SK-N-SH treated with all-trans-retinoic acid at 6 μM for 48 hours (cell line): ENCODE data around the gene SRSF1.

Experiments
- ATAC-seq: fragments of 200-7000 bp; cut with Tn5 transposase; 3 replicates; pipeline ENCODE4 v1.9.1; 2020; ENCODE audit warnings: mild to moderate bottlenecking, moderate library complexity
- ARNTL ChIP-seq: fragments of 450-650 bp; formaldehyde crosslinking; IDR thresholded peaks from 2 replicates; pipeline ENCODE4 v1.5.0; 2020; ENCODE audit warnings: low read depth, mild to moderate bottlenecking, moderate library complexity, borderline replicate concordance
- BACH2 ChIP-seq: fragments of 250-450 bp; sonication (Bioruptor Pico); IDR thresholded peaks from 2 replicates; pipeline ENCODE4 v1.9.0; 2021; ENCODE audit warnings: mild to moderate bottlenecking, borderline replicate concordance
- CREB5 ChIP-seq: fragments of 250-450 bp; sonication (Bioruptor Pico); IDR thresholded peaks from 2 replicates; pipeline ENCODE4 v1.5.1; 2020; ENCODE audit warnings: low read depth, mild to moderate bottlenecking, moderate library complexity
- CSDC2 ChIP-seq: fragments of 250-450 bp; sonication (Bioruptor Pico); IDR thresholded peaks from 2 replicates; pipeline ENCODE4 v1.5.0; 2020; ENCODE audit warnings: mild to moderate bottlenecking, moderate library complexity
- ESRRG ChIP-seq: fragments of 250-450 bp; sonication (Bioruptor Pico); IDR thresholded peaks from 2 replicates; pipeline ENCODE4 v1.6.1; 2021; ENCODE audit warnings: mild to moderate bottlenecking
- GLIS3 ChIP-seq: fragments of 250-450 bp; sonication (Bioruptor Pico); IDR thresholded peaks from 2 replicates; pipeline ENCODE4 v1.5.0; 2020; ENCODE audit warnings: mild to moderate bottlenecking, moderate library complexity
- ISL1 ChIP-seq: fragments of 250-450 bp; sonication (Bioruptor Pico); IDR thresholded peaks from 2 replicates; pipeline ENCODE4 v2.1.2; 2022; ENCODE audit warnings: mild to moderate bottlenecking, moderate library complexity
- OSR1 ChIP-seq: fragments of 250-450 bp; sonication (Bioruptor Pico); IDR thresholded peaks from 2 replicates; pipeline ENCODE4 v1.8.0; 2022; ENCODE audit warnings: moderate library complexity, mild to moderate bottlenecking, inconsistent platforms
- POU6F1 ChIP-seq: fragments of 250-450 bp; sonication (Bioruptor Pico); IDR thresholded peaks from 2 replicates; pipeline ENCODE4 v1.8.0; 2021; ENCODE audit warnings: low read depth, mild to moderate bottlenecking, moderate library complexity, borderline replicate concordance
- PPARA ChIP-seq: fragments of 250-450 bp; sonication (Bioruptor Pico); IDR thresholded peaks from 2 replicates; pipeline ENCODE4 v1.5.0; 2020; ENCODE audit warnings: mild to moderate bottlenecking, borderline replicate concordance
- RARB ChIP-seq: fragments of 250-450 bp; sonication (Bioruptor Pico); IDR thresholded peaks from 2 replicates; pipeline ENCODE4 v1.8.0; 2021; ENCODE audit warnings: mild to moderate bottlenecking, moderate library complexity
- TCF4 ChIP-seq: fragments of 250-450 bp; sonication (Bioruptor Pico); IDR thresholded peaks from 2 replicates; pipeline ENCODE4 v1.8.0; 2021; ENCODE audit warnings: mild to moderate bottlenecking, moderate library complexity, borderline replicate concordance
- TOX ChIP-seq: fragments of 250-450 bp; sonication (Bioruptor Pico); IDR thresholded peaks from 2 replicates; pipeline ENCODE4 v1.8.0; 2021; ENCODE audit warnings: mild to moderate bottlenecking, moderate library complexity, borderline replicate concordance
- TSHZ2 ChIP-seq: fragments of 250-450 bp; sonication (Bioruptor Pico); IDR thresholded peaks from 2 replicates; pipeline ENCODE4 v1.5.0; 2020; ENCODE audit warnings: mild to moderate bottlenecking, moderate library complexity
- ZC3H10 ChIP-seq: fragments of 250-450 bp; sonication (Bioruptor Pico); IDR thresholded peaks from 2 replicates; pipeline ENCODE4 v1.5.1; 2021; ENCODE audit warnings: mild to moderate bottlenecking, moderate library complexity
- ZFP3 ChIP-seq: fragments of 250-450 bp; sonication (Bioruptor Pico); IDR thresholded peaks from 2 replicates; pipeline ENCODE4 v1.5.0; 2020; ENCODE audit warnings: mild to moderate bottlenecking, moderate library complexity
- ZFP30 ChIP-seq: fragments of 450-650 bp; formaldehyde crosslinking; IDR thresholded peaks from 2 replicates; pipeline ENCODE4 v1.5.0; 2022; ENCODE audit warnings: mild to moderate bottlenecking, moderate library complexity
- ZNF565 ChIP-seq: fragments of 450-650 bp; formaldehyde crosslinking; conservative IDR thresholded peaks from 2 replicates; pipeline ENCODE4 v1.5.0; 2020; ENCODE audit warnings: low read depth, mild to moderate bottlenecking, moderate library complexity
- ZNF70 ChIP-seq: fragments of 450-650 bp; formaldehyde crosslinking; IDR thresholded peaks from 2 replicates; pipeline ENCODE4 v1.5.0; 2020; ENCODE audit warnings: mild to moderate bottlenecking, moderate library complexity
- ZNF8 ChIP-seq: fragments of 450-650 bp; formaldehyde crosslinking; IDR thresholded peaks from 2 replicates; pipeline ENCODE4 v1.5.0; 2020; ENCODE audit warnings: mild to moderate bottlenecking, moderate library complexity

The SRSF1 gene

GRCh38 chr17:57968456-57968855 lies 38.6 kb downstream of the SRSF1 start:
- no peak for TF ChIP-seq ISL1
- TF ChIP-seq, all 23 proteins: peak for 0
- ATAC-seq: peak; percentile 7; the same call in 1 of the 3 replicates

GRCh38 chr17:57966875-57967274 lies 40.2 kb downstream of the SRSF1 start:
- ATAC-seq: no peak

GRCh38 chr17:57966246-57966645 lies 40.8 kb downstream of the SRSF1 start:
- no peak for ATAC-seq
- TF ChIP-seq ZNF565 (no peak), RARB (CRISPR knock-in tag) (no peak), ARNTL (CRISPR knock-in tag) (no peak), PPARA (no peak), ZFP30 (CRISPR knock-in tag) (no peak), ZNF8 (no peak)
- TF ChIP-seq, all 23 proteins: peak for 0

More at GRCh38 chr17:57966875-57967274, 40.2 kb downstream of the SRSF1 start:
- TF ChIP-seq CREB5 (CRISPR knock-in tag): no peak
- no peak for TF ChIP-seq ZC3H10 (CRISPR knock-in tag)
- no peak for TF ChIP-seq ZFP30 (CRISPR knock-in tag)
- no peak for TF ChIP-seq TCF4 (CRISPR knock-in tag)
- no peak for TF ChIP-seq POU6F1
- TF ChIP-seq ZFP3 (CRISPR knock-in tag): no peak
- TF ChIP-seq TSHZ2: no peak
- no peak for TF ChIP-seq BACH2 (CRISPR knock-in tag)
- TF ChIP-seq OSR1 (CRISPR knock-in tag): no peak
- no peak for TF ChIP-seq CSDC2 (CRISPR knock-in tag)

GRCh38 chr17:57965521-57966160 lies 41.4 kb downstream of the SRSF1 start:
- TF ChIP-seq GLIS3 (CRISPR knock-in tag): no peak
- TF ChIP-seq ZC3H10 (CRISPR knock-in tag): no peak
- TF ChIP-seq TOX (CRISPR knock-in tag): no peak
- no peak for TF ChIP-seq ZNF70 (CRISPR knock-in tag)
- TF ChIP-seq CSDC2 (CRISPR knock-in tag): no peak
- no peak for TF ChIP-seq ESRRG
- no peak for TF ChIP-seq ARNTL (CRISPR knock-in tag)
- TF ChIP-seq CREB5 (CRISPR knock-in tag): no peak
- no peak for TF ChIP-seq OSR1 (CRISPR knock-in tag)
- TF ChIP-seq RARB (CRISPR knock-in tag): no peak
- TF ChIP-seq TSHZ2: no peak
- no peak for TF ChIP-seq ZFP30 (CRISPR knock-in tag)
- TF ChIP-seq BACH2 (CRISPR knock-in tag): no peak
- TF ChIP-seq, all 23 proteins: peak for 0
- ATAC-seq: no peak
